Measurements from ENCODE around the gene CEP63. TPM values are rescaled to one million over a fixed set of nuclear protein-coding genes. Genes with fewer than 3 reads are reported as not detected.

CEP63 gene
- total and polyA plus RNA-seq, 2 of the 8 experiments (the other 6 are each of a cell fraction or from before 2014, with no cell fraction given), result 5.3 to 18.2 TPM

DNA sequence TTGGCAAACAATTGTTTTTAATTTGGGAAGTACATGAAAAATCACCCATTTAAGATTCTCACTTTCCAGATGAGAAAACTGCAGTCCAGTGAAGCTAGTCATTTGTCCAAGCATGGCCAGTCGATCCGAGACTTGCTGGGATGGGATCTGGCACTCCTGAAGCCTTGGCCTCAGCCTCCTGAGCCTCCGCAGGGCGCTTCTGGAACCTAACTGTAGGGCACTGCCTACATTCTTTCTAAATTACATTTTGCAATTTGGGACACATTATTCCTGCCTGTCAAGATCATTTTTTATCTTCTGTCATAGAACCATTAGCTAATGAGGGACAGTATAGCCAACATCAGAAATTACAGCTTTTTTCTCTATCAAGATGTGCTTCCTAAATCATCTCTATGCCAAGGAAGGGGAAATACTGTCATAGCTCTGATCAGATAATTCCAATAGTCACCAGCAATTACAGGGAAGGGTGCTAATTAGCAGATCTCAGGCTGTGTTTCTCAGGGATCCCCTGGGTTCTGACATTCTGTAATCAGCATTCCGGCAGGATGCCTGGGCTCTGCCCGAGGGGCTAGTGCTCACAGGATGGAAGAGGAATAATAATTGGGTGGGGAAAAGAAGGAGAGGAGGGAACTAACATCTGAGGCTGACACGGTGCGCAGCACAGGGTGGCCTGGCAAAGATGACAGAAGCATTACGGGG lies 28.3 kb upstream of the CEP63 start:
- no peaks in the 10 kb centered on the region for H3K9me3 ChIP-seq (ENCODE audit: insufficient read depth in 2 of 2, low read depth in 1 of 2, low read length in 1 of 2)
- no peak overlapping the region; the same call in 1 of the 2 replicates for H2BK12ac ChIP-seq (ENCODE audit: low read depth, low read length)
- H2BK20ac ChIP-seq (ENCODE audit: low read length), result no peak overlapping the region
- no peak overlapping the region for H4K8ac ChIP-seq (ENCODE audit: extremely low read depth, insufficient read depth, low read length)
- H3K36me3 ChIP-seq (ENCODE audit: control insufficient read depth in 2 of 4, insufficient read depth in 4 of 4, low read length in 3 of 4), result no peaks in the 10 kb centered on the region
- no peak overlapping the region for H2AK5ac ChIP-seq (ENCODE audit: low read depth, low read length)
- H4K5ac ChIP-seq (ENCODE audit: insufficient read length, low read depth, low read length), result no peak overlapping the region
- H3K4ac ChIP-seq (replicated peaks; ENCODE audit: insufficient read length, low read depth, low read length), result no peak overlapping the region
- H3K56ac ChIP-seq (replicated peaks; ENCODE audit: insufficient read length, low read depth, low read length), result no peak overlapping the region
- no peak overlapping the region for H3K23ac ChIP-seq (ENCODE audit: insufficient read length)
- DNase-seq (ENCODE audit: low read depth in 1 of 2, low spot score in 2 of 2) (peak in 1 of 2 experiments; percentile 31), FAIRE-seq (no peak)
- no peak overlapping the region for H3K4me2 ChIP-seq (ENCODE audit: insufficient read depth in 1 of 2, low read depth in 2 of 2, low read length in 2 of 2)
- no peak overlapping the region for H2AFZ ChIP-seq (ENCODE audit: low read length)
- CTCF ChIA-PET (ENCODE audit: partially characterized antibody), result interaction anchor here (0.5 to 7.5 kb wide), 5 partner anchors 9 to 576 kb away, joined by 3 to 95 read pairs (median 3); no protein-coding TSS in a partner anchor
- no peak overlapping the region for H2BK15ac ChIP-seq (ENCODE audit: low read length)
- peaks cover 0 to 4% (median 0%) of the 10 kb centered on the region in 4 experiments; a peak in 2 of 7 replicates for H3K27me3 ChIP-seq (replicated peaks in 1 of 4; ENCODE audit: control insufficient read depth in 3 of 4, extremely low read depth in 1 of 4, insufficient read depth in 3 of 4, low read length in 3 of 4)
- no peaks in the 10 kb centered on the region for H3K79me2 ChIP-seq (ENCODE audit: control insufficient read depth in 1 of 2, insufficient read depth in 2 of 2, low read length in 2 of 2)
- 90% methylated on average over 9 of the region's 9 CpGs; no CpG with 5 or more reads in 1 of the 2 experiments for WGBS, 2 experiments (ENCODE audit: extremely low coverage in 1 of 2, insufficient coverage in 1 of 2, insufficient read length in 1 of 2, insufficient replicate concordance in 2 of 2, low coverage in 1 of 2, low lambda C conversion rate in 2 of 2, missing lambda C conversion rate in 1 of 2)
- no peaks in the 10 kb centered on the region for H3K79me1 ChIP-seq (ENCODE audit: low read depth, low read length)
- no peaks in the 10 kb centered on the region for H3K23me2 ChIP-seq (ENCODE audit: low read depth, low read length)
- H2BK5ac ChIP-seq (ENCODE audit: low read depth, low read length), result no peak overlapping the region
- no peak overlapping the region for H3K4me3 ChIP-seq (ENCODE audit: extremely low read depth in 1 of 4, insufficient read depth in 2 of 4, low read depth in 3 of 4, low read length in 4 of 4)
- no peak overlapping the region for H2BK120ac ChIP-seq (replicated peaks; ENCODE audit: low read depth, low read length)
- H4K20me1 ChIP-seq (replicated peaks in 1 of 2; ENCODE audit: control insufficient read depth in 1 of 2, insufficient read depth in 2 of 2, low read length in 2 of 2), result no peaks in the 10 kb centered on the region
- H3K4me1 ChIP-seq (replicated peaks in 1 of 4; ENCODE audit: control insufficient read depth in 3 of 4, insufficient read depth in 4 of 4, low read length in 3 of 4), result no peaks in the 10 kb centered on the region; a peak in 2 of 7 replicates
- H3K9ac ChIP-seq (replicated peaks in 1 of 4; ENCODE audit: extremely low read depth in 1 of 4, low read depth in 3 of 4, low read length in 3 of 4), result no peak overlapping the region
- H3K18ac ChIP-seq (ENCODE audit: extremely low read depth, low read length), result no peak overlapping the region
- POLR2A ChIA-PET (ENCODE audit: partially characterized antibody), result interaction anchor here (1.0 to 1.4 kb wide), 3 partner anchors 83 to 144 kb away, joined by 3 to 4 read pairs (median 3); partner anchors contain the start of gene AMOTL2
- no peak overlapping the region for H4K91ac ChIP-seq (replicated peaks; ENCODE audit: insufficient read length, low read length)
- H3K14ac ChIP-seq (ENCODE audit: insufficient read length), result no peak overlapping the region
- no peak overlapping the region for H3K27ac ChIP-seq (ENCODE audit: low read depth, low read length)
- no peak for TF ChIP-seq CBX8 (IDR thresholded peaks at IDR 0.05; ENCODE audit: borderline replicate concordance, low read depth, low read length)
- TF ChIP-seq JUN (IDR thresholded peaks at IDR 0.05; ENCODE audit: low read depth, low read length), result no peak
- no peak for TF ChIP-seq TEAD4 (IDR thresholded peaks at IDR 0.05; ENCODE audit: low read depth, low read length)

Data from H1 (cell line).